H9 (cell line): ENCODE data around the gene GIMAP6. TPM values are rescaled to one million over a fixed set of nuclear protein-coding genes. Genes with fewer than 3 reads are reported as not detected.

Experiments
- DNase-seq: peaks from one replicate; pipeline ENCODE4 v3.0.0-alpha.2; 2017
- H2AFZ ChIP-seq: one replicate; pipeline ENCODE4 v1.6.1; 2013; ENCODE audit warnings: mild to moderate bottlenecking, low read length, control low read depth, moderate library complexity
- H2AK5ac ChIP-seq: 2 replicates; pipeline ENCODE4 v1.6.1; 2013; ENCODE audit warnings: low read length, control low read depth, mixed read lengths; ENCODE audit not compliant: insufficient read length
- H2BK120ac ChIP-seq: one replicate; pipeline ENCODE4 v1.6.1; 2013; ENCODE audit warnings: low read depth, mild to moderate bottlenecking, low read length, control low read depth, inconsistent platforms; ENCODE audit not compliant: poor library complexity, severe bottlenecking
- H2BK12ac ChIP-seq: 2 replicates; pipeline ENCODE4 v1.6.1; 2013; ENCODE audit warnings: low read length, control low read depth, mixed read lengths, low read depth; ENCODE audit not compliant: insufficient read length
- H2BK15ac ChIP-seq: 2 replicates; pipeline ENCODE4 v1.6.1; 2013; ENCODE audit warnings: low read depth, low read length, control low read depth
- H2BK20ac ChIP-seq: one replicate; pipeline ENCODE4 v1.6.1; 2013; ENCODE audit warnings: low read depth, mild to moderate bottlenecking, low read length, control low read depth, inconsistent platforms; ENCODE audit not compliant: poor library complexity, severe bottlenecking
- H2BK5ac ChIP-seq: 2 replicates; pipeline ENCODE4 v1.6.1; 2013; ENCODE audit warnings: low read length, control low read depth, mixed read lengths; ENCODE audit not compliant: insufficient read length
- H3K14ac ChIP-seq: 2 replicates; pipeline ENCODE4 v1.6.1; 2013; ENCODE audit warnings: low read length, control low read depth; ENCODE audit not compliant: insufficient read depth
- H3K18ac ChIP-seq: 2 replicates; pipeline ENCODE4 v1.6.1; 2013; ENCODE audit warnings: low read depth, mild to moderate bottlenecking, mixed read lengths, low read length, control low read depth; ENCODE audit not compliant: insufficient read length
- H3K23ac ChIP-seq: 2 replicates; pipeline ENCODE4 v1.6.1; 2013; ENCODE audit warnings: low read length, control low read depth, mixed read lengths, low read depth; ENCODE audit not compliant: insufficient read length
- H3K23me2 ChIP-seq: 2 replicates; pipeline ENCODE4 v1.6.1; 2013; ENCODE audit warnings: low read depth, mild to moderate bottlenecking, mixed read lengths, low read length, control low read depth; ENCODE audit not compliant: insufficient read length, poor library complexity, severe bottlenecking
- H3K27ac ChIP-seq: 2 replicates; pipeline ENCODE4 v1.5.1; 2013; ENCODE audit warnings: low read length, control low read depth, mixed read lengths, low read depth; ENCODE audit not compliant: insufficient read length
- H3K27me3 ChIP-seq: 2 replicates; pipeline ENCODE4 v1.6.1; 2013; ENCODE audit warnings: low read length, control low read depth, inconsistent platforms; ENCODE audit not compliant: insufficient read depth
- H3K4ac ChIP-seq: 2 replicates; pipeline ENCODE4 v1.6.1; 2013; ENCODE audit warnings: low read depth, mild to moderate bottlenecking, control low read depth, inconsistent platforms, low read length, moderate library complexity
- H3K4me1 ChIP-seq: 2 replicates; pipeline ENCODE4 v1.6.1; 2013; ENCODE audit warnings: low read length, control low read depth, inconsistent platforms; ENCODE audit not compliant: insufficient read depth
- H3K4me2 ChIP-seq: 2 replicates; pipeline ENCODE4 v1.6.1; 2013; ENCODE audit warnings: low read length, control low read depth, mixed read lengths; ENCODE audit not compliant: insufficient read length, insufficient read depth
- H3K56ac ChIP-seq: 2 replicates; pipeline ENCODE4 v1.6.1; 2013; ENCODE audit warnings: low read depth, mild to moderate bottlenecking, mixed read lengths, low read length, control low read depth; ENCODE audit not compliant: insufficient read length
- H3K79me1 ChIP-seq: 2 replicates; pipeline ENCODE4 v1.6.1; 2013; ENCODE audit warnings: low read depth, mild to moderate bottlenecking, moderate library complexity, low read length, control low read depth, inconsistent platforms; ENCODE audit not compliant: insufficient read depth, poor library complexity, severe bottlenecking
- H3K79me2 ChIP-seq: 2 replicates; pipeline ENCODE4 v1.6.1; 2013; ENCODE audit warnings: low read length, control low read depth, inconsistent platforms; ENCODE audit not compliant: insufficient read depth
- H3K9ac ChIP-seq: 2 replicates; pipeline ENCODE4 v1.6.1; 2013; ENCODE audit warnings: low read length, control low read depth, mixed read lengths; ENCODE audit not compliant: insufficient read length; ENCODE audit errors: extremely low read depth
- H3K9me3 ChIP-seq: one replicate; pipeline ENCODE4 v1.6.1; 2013; ENCODE audit warnings: low read depth, low read length, inconsistent platforms; ENCODE audit not compliant: control insufficient read depth
- H3T11ph ChIP-seq: one replicate; pipeline ENCODE4 v1.6.1; 2013; ENCODE audit warnings: mild to moderate bottlenecking, low read length, control low read depth, inconsistent platforms
- H4K20me1 ChIP-seq: one replicate; pipeline ENCODE4 v1.6.1; 2013; ENCODE audit not compliant: control insufficient read depth, insufficient read length, insufficient read depth
- H4K5ac ChIP-seq: 2 replicates; pipeline ENCODE4 v1.6.1; 2013; ENCODE audit warnings: low read depth, mild to moderate bottlenecking, mixed read lengths, low read length, control low read depth; ENCODE audit not compliant: insufficient read length
- H4K8ac ChIP-seq: replicated peaks from 2 replicates; pipeline ENCODE4 v1.6.1; 2013; ENCODE audit warnings: low read length, control low read depth, mixed read lengths, low read depth; ENCODE audit not compliant: insufficient read length
- H4K91ac ChIP-seq: 2 replicates; pipeline ENCODE4 v1.6.1; 2013; ENCODE audit warnings: low read depth, mild to moderate bottlenecking, moderate library complexity, mixed read lengths, low read length, control low read depth; ENCODE audit not compliant: insufficient read length
- H3K27ac Mint-ChIP-seq, 3 experiments: 2 replicates in 2 of 3; 3 replicates in 1 of 3; pipeline ENCODE4 v1.8.0; 2020 to 2021; ENCODE audit warnings: mixed read lengths in 3 of 3, mild to moderate bottlenecking in 1 of 3, moderate library complexity in 1 of 3
- H3K27me3 Mint-ChIP-seq: 2 replicates; pipeline ENCODE4 v1.8.0; 2021; ENCODE audit warnings: low read depth, mild to moderate bottlenecking, moderate library complexity, mixed read lengths
- H3K36me3 Mint-ChIP-seq, 3 experiments: 2 replicates in 2 of 3; 3 replicates in 1 of 3; pipeline ENCODE4 v1.8.0; 2020 to 2021; ENCODE audit warnings: low read depth in 3 of 3, mixed read lengths in 3 of 3; ENCODE audit not compliant: insufficient read depth in 1 of 3
- H3K4me1 Mint-ChIP-seq, 2 experiments: 2 replicates each; pipeline ENCODE4 v1.8.0; 2020; ENCODE audit warnings: mixed read lengths in 2 of 2
- H3K4me3 Mint-ChIP-seq, 2 experiments: 2 replicates in 1 of 2; 3 replicates in 1 of 2; pipeline ENCODE4 v1.8.0; 2020 to 2021; ENCODE audit warnings: mild to moderate bottlenecking in 2 of 2, mixed read lengths in 2 of 2, moderate library complexity in 1 of 2
- H3K9me3 Mint-ChIP-seq, 2 experiments: 2 replicates in 1 of 2; 3 replicates in 1 of 2; pipeline ENCODE4 v1.8.0; 2020; ENCODE audit warnings: mild to moderate bottlenecking in 2 of 2, mixed read lengths in 2 of 2, moderate library complexity in 1 of 2
- CTCF ChIP-seq: fragments of 200-600 bp; sonication (generic); conservative IDR thresholded peaks from 3 replicates; pipeline ENCODE4 v1.8.0; 2021; ENCODE audit warnings: antibody characterized with exemption, mild to moderate bottlenecking
- WGBS: extraction: QIAGEN DNeasy Blood & Tissue Kit; methylation state at CpG from one replicate; pipeline ENCODE4 v1.1.7; 2013; ENCODE audit warnings: missing lambda C conversion rate, low lambda C conversion rate, mixed read lengths; ENCODE audit not compliant: insufficient read length; ENCODE audit errors: extremely low coverage; 5-methylcytosine and 5-hydroxymethylcytosine counted together
- total RNA-seq: library from RNA; stranded (reverse); gene quantifications from 2 replicates; pipeline ENCODE4 v1.2.1, GENCODE V29; 2021

Gene GIMAP6
- total RNA-seq, 1 experiment from 2014 or later, result not detected

DNA sequence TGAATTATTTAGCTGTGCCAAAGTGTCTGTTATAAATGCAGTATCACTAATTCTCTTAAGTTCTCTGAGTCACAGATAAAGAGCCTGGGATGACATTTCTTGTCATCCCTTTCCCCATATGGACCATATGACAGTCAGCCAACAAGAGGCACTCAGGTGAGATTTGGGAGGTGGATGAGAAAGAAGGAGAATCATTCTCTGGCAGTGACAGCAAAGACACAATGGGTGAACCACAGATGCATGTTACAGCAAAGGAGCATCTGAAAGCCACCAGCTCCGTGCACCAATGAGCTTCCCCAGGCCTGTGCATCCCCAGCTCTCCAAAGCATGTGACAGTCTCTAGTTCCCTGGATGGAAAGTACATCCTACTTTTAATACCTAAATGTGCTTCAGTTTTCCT lies 10.8 kb downstream of the GIMAP6 start:
- H3K79me1 ChIP-seq, result no peaks in the 10 kb centered on the region
- H4K5ac ChIP-seq, result no peak overlapping the region
- H2BK15ac ChIP-seq, result no peak overlapping the region
- H2AFZ ChIP-seq, result no peak overlapping the region
- H3T11ph ChIP-seq, result no peak overlapping the region
- no CpG with 5 or more reads among the region's 1 CpG for WGBS
- no peak overlapping the region for H3K23ac ChIP-seq
- H3K56ac ChIP-seq, result no peak overlapping the region
- H3K36me3 Mint-ChIP-seq, result no peaks in the 10 kb centered on the region
- no peak overlapping the region for H2BK5ac ChIP-seq
- no peaks in the 10 kb centered on the region for H3K4me1 ChIP-seq
- H3K79me2 ChIP-seq, result no peaks in the 10 kb centered on the region
- H4K91ac ChIP-seq, result no peak overlapping the region
- H3K9me3 ChIP-seq, result no peaks in the 10 kb centered on the region
- H3K9me3 Mint-ChIP-seq, result peaks cover 0 to 3% of the 10 kb centered on the region in 2 experiments; a peak in 2 of 5 replicates
- H2AK5ac ChIP-seq, result no peak overlapping the region
- no peak overlapping the region for H2BK12ac ChIP-seq
- H3K23me2 ChIP-seq, result no peaks in the 10 kb centered on the region
- no peak overlapping the region for H4K8ac ChIP-seq
- no peak overlapping the region for H3K4me2 ChIP-seq
- TF ChIP-seq CTCF, result no peak
- no peaks in the 10 kb centered on the region for H3K27me3 ChIP-seq
- no peak overlapping the region for H2BK20ac ChIP-seq
- no peak overlapping the region for H3K9ac ChIP-seq
- H3K27ac Mint-ChIP-seq, result no peak overlapping the region
- H3K4me1 Mint-ChIP-seq, result no peaks in the 10 kb centered on the region
- no peak overlapping the region for H3K14ac ChIP-seq
- no peak for DNase-seq
- peaks cover 59% of the 10 kb centered on the region for H3K27me3 Mint-ChIP-seq
- no peak overlapping the region for H3K27ac ChIP-seq
- no peaks in the 10 kb centered on the region for H4K20me1 ChIP-seq
- H2BK120ac ChIP-seq, result no peak overlapping the region
- no peak overlapping the region for H3K4ac ChIP-seq
- H3K18ac ChIP-seq, result no peak overlapping the region
- no peak overlapping the region for H3K4me3 Mint-ChIP-seq
